NCI-H2107 treated with DMSO at 0.1 percent for 48 hours (cell line): ENCODE data around the gene TPO.

Experiments
- DNase-seq: peaks from one replicate; lab custom pipeline; 2025; ENCODE audit not compliant: unreplicated experiment; lab: John Stamatoyannopoulos, UW

TPO gene

GRCh38 chr2:1440581-1440980, 27.3 kb downstream of the TPO start:
- no peak for DNase-seq

DNA sequence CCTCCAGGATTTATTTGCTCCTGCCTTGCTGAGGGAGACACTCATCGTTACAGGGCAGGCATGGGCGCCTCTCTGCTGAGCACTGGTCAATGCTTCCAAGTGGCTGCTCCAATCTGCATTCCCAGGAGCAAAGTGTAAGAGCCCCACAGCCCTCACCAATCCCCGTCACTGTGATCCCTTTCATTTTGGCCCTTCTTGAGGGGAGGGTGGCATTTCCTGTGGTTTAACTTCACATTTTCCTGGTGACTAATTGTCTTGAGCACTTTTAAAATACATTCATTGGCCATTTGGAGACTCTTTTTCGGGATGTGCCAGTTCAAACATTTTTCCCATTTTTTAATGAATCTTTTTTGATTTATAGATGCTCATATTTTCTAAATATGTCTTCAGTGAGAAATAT, 33.0 kb downstream of the TPO start:
- no peak for DNase-seq

DNA sequence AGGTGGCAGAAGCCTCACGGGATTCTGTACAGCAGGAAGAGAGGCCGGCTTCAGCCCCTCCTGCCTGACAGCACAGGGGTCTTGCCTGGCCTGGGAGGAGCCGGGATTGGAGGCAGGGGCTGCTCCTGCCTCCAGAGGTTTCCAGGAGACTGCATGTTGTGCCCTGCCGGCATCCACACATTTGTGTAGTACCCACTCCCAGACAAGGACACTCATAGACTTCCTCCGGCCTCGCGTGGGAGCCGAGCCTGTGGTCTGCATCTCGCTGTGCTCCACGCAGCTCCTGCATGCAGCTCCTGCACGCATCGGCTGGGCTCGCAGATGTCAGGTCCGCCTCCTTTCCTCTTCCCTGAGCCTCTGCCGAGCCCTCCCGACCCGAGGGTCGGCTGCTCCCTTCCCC, 34.7 kb downstream of the TPO start:
- no peak for DNase-seq

DNA sequence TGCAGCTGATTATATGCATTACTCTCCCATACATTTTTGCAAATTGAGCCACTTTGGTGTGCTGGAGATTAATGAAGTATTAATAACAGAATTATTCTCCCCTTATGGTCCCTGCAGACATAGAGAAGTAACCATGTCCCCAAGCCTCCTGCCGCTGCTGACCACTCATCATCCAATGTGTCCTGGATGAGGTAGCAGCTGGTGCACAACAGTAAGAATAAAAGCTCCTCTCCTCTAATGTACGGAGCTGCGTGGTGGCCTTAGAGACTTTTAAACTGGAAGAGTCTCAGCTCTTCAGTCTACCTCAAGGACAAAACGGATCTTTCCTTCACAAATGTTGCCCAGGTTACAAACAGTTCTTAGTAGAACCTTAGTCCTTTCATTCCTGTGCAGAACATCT, 37.7 kb downstream of the TPO start:
- no peak for DNase-seq

DNA sequence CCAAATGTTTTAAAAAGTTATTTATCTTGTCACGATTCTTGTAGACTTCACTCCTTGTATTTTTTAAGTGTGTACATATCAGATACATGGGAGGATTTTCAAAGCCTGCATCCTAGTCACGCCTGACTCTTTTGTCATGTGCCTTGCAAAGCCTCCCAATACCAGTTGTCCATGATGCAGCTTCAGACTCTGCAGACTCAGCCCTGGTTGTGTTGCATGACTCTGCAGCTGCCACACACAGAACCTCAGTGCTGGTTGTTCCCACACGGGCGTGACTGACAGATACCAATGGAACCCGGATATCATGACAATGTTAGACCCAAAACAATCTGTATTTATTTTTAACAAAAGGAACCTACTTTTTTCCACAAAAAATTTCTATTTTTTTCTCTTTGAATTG, 38.2 kb downstream of the TPO start:
- no peak for DNase-seq

DNA sequence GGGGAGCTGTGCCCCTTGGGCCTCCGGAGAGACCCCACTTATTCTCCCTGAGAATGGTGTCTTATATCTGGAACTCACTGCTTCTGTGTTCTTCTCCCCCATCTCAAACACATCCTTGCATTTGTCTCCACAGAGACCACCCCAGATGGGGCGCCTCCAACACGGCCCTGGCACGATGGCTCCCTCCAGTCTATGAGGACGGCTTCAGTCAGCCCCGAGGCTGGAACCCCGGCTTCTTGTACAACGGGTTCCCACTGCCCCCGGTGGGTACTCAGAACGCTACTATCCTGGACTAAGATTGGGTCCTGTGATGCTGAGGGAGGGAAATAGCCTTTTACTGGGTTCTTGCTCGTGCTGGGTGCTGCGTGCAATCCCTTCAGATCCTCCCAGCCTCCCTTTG, 40.3 kb downstream of the TPO start:
- no peak for DNase-seq

- DNase-seq: no peak
Observed at GRCh38 chr2:1454346-1454745, 41.1 kb downstream of the TPO start.

GRCh38 chr2:1455466-1455865, 42.2 kb downstream of the TPO start:
- DNase-seq: no peak

DNA sequence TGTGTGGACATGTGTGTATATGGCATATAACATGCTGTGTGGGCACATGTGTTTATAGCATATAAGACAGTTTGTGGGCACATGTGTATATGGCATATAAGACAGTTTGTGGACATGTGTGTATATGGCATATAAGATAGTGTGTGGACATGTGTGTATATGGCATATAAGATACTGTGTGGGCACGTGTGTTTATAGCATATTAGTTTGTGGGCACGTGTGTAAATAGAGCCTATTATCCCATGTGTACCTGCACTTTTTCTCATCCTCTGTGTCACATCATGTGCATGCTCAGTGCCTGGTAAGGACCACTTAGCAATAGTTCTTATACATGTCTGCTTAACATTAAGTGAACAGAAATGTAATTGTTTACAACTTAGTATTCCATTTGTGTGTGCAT, 45.2 kb downstream of the TPO start:
- no peak for DNase-seq

DNA sequence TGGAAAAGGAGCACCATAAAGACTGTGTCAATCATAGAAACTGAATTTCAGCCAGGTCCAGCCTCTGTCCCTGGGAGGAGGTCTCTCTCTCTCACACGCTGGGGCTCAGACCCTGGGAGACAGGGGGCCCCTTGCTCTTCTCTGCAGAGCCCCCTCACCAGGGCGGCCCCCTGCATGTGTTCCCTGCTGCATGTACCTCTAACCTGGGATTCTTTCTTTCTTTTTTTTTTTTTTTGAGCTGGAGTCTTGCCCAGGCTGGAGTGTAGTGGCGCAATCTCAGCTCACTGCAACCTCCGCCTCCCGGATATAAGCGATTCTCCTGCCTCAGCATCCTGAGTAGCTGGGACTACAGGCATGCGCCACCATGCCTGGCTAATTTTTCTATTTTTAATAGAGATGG, 46.5 kb downstream of the TPO start:
- no peak for DNase-seq

DNA sequence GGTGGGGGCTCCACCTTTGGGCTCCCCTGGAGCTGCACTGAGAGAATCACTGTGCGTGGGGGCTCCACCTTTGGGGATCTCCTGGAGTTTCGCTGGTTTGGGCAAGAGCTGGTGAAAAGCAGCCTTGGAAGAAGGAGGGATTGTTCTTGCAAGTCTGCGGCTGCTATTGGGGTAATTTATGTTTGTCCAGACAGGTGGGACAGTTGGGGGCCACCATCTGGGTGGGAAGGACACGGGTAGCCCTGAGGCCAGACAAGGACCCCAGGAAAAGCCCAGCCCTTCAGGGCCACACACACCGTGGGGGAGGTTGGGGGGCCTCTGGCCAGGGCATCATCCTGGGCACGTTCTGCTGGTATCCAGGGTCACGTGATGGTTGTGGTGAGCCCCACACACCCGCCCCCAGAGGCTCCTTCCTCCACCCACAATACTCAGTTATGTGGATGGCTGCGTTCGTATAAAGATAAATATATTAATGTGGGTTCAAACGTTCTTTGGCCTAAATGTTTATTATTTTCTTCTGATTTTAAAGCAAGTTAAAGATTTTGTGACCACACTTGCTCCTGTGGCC, 47.7 kb downstream of the TPO start:
- no peak for DNase-seq

GRCh38 chr2:1461507-1462390, 48.5 kb downstream of the TPO start:
- no peak for DNase-seq

GRCh38 chr2:1462994-1463393, 49.7 kb downstream of the TPO start:
- no peak for DNase-seq

DNA sequence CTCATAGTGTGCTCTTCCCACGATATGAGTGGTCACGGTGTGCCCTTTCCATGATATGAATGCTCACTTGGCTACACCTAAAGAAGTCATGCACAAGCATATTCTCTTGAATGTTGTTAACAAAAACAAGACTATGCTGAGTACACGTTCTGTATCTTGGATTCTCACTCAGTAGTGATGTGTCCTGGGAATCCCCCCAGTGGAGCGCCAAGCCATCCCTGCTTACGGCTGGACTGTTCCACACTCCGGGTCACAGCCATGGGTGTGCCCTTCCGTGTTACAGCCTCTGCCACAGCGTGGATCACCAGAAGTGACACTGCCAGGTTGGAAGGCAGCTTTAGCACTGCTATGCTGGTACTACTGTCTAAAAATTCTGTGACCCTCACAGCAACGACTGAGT, 59.1 kb downstream of the TPO start:
- DNase-seq: no peak

DNA sequence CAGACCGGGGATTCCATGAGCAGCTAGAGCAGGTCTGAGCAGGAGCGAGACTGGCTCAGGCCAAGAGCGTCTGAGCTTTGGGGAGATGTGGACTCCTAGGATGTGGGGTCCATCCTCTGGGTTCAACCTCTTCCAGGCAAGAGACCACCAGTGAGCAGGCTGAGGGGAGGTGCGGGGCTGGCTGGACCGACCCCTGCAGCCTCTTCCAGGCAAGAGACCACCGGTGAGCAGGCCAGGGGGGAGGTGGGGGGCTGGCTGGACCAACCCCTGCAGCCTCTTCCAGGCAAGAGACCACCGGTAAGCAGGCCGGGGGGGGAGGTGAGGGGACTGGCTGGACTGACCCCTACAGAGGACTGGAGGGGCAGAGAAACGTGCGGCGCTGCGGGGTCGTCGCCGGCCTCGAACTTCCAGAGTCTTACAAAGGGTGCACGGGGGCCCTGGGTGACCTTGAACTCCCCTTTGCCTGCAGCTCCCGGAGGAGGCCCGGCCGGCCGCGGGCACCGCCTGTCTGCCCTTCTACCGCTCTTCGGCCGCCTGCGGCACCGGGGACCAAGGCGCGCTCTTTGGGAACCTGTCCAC, 63.4 kb downstream of the TPO start:
- DNase-seq: no peak

GRCh38 chr2:1477196-1478040, 64.2 kb downstream of the TPO start:
- no peak for DNase-seq

DNA sequence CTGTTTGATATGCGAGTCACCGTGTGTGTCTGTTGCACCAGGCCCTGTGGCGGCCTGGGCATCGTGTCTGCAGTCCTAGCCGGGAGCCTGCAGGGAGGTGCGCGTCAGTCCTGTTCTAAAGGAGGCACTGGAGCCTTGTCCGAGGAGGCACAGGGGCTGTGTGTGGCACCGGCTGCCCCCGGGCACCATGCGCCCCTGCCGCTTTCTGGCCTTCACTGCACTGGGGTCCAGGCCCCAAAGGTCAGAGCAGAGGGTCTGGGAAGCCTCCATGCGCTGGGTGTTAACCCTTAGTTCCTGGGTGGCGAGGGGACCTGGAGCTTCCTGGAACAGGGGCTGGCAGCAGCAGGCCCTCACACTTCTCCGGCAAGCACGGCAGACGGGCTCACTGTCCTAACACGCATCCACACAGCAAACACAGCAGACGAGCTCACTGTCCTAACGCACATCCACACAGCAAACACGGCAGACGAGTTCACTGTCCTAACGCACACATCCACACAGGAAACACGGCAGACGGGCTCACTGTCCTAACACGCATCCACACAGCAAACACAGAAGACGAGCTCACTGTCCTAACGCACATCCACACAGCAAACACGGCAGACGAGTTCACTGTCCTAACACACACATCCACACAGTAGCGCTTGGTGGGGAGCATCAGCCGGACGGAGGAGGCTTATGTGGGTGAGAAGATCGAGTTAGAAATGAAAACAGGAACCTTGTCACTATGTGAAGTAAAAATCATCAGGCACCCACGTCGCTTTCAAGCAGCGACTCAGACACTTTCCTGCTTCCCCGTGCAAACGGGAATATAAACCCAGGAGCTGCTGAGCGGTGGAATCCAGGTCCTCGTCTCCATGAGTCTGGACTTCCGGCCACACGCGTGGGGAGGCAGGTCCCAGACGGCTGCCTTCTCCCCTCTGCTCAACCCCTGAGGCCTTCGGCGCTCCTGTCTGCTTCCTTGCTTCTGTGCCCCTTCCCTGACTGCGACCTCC, 65.3 kb downstream of the TPO start:
- no peak for DNase-seq

GRCh38 chr2:1479346-1479745, 66.1 kb downstream of the TPO start:
- DNase-seq: no peak

GRCh38 chr2:1480671-1481076, 67.4 kb downstream of the TPO start:
- DNase-seq: no peak
